Measurements from ENCODE around the gene CD46.

DNA sequence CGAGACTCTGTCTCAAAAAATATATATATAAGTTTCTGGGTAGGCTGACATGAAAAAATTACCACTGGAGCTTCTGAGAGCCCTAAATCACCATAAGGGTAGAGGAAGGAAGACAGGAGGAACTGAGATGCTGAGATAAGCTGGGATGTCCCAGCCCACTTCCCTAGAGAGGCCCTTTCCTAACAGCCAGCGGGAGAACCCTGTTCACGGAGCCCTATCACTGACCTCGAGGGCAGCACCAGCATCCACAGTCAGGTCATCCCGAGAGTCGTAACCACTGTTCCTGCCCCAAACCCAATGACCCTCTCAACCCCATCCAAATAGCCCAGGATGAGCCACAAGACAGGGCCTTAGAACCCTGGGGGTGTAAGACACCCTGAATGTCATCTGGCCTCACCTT is 81.5 kb downstream of the CD46 start:
- TF ChIP-seq, protein P1, sequence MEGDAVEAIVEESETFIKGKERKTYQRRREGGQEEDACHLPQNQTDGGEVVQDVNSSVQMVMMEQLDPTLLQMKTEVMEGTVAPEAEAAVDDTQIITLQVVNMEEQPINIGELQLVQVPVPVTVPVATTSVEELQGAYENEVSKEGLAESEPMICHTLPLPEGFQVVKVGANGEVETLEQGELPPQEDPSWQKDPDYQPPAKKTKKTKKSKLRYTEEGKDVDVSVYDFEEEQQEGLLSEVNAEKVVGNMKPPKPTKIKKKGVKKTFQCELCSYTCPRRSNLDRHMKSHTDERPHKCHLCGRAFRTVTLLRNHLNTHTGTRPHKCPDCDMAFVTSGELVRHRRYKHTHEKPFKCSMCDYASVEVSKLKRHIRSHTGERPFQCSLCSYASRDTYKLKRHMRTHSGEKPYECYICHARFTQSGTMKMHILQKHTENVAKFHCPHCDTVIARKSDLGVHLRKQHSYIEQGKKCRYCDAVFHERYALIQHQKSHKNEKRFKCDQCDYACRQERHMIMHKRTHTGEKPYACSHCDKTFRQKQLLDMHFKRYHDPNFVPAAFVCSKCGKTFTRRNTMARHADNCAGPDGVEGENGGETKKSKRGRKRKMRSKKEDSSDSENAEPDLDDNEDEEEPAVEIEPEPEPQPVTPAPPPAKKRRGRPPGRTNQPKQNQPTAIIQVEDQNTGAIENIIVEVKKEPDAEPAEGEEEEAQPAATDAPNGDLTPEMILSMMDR (IDR thresholded peaks at IDR 0.05; ENCODE audit: borderline replicate concordance, extremely low read depth, low read length, poor library complexity, severe bottlenecking), result no peak
- no peak for TF ChIP-seq EZH2 (IDR thresholded peaks at IDR 0.05; ENCODE audit: borderline replicate concordance, low read depth, low read length, severe bottlenecking)
